ENCODE measurements around the gene TMBIM6.
"Not testable (repeated sequence)": the region's sequence is repeated elsewhere in the genome, so short reads cannot be mapped to it uniquely, and the experiment has no call there.

Gene TMBIM6

DNA sequence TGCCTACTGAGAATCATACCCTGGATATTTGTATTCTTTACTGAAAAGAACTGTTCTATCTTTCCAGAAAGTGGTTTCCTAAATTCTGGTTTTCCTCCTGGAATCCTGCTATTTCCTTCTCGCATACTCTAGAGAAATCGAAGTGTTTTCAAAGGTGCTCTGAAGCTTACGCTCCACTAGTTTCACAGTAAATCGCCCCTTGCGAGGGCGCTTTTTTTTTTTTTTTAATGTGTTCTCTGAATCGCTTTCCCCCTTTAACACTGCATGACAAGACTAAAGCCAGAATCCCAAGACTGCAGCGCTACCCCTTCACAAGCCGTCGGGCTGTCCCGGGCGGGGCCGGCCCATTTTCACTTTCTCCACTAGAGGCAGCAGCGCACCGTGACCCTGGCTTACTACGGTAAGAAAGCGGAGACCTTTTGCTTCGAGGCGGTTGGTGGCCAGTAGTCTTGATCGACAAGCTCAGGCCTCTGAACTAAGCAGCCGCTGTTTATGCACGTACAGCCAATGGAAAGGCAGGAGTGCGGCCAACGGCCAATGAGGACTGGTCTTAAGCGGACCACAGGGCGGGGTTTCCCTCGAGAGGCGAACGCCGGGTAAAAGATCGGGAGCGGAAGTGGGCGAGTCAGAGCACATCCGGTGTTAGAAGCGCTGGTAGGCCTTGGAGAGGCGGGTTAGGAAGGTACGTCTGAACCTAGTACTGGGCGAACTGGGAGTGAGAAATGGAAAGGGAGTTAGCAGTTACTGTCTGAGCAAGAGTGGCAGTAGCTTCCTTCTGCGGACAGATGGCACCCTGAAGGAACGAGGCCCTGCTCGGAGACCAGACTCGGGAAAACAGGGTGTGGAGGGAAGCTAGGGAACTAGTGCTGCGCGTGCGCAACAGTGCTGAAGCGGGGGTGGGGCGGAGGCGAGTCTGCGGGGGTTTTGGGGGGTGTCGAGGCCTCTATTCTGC lies at the start of gene TMBIM6:
Gene TMBIM6 (plus strand): TSS at position 628 of the 952 bp plus-strand sequence. CDS start 10,937 bp downstream, outside the sequence.
- DNase-seq: peak; percentile 96 to 100 (median 98)

DNA sequence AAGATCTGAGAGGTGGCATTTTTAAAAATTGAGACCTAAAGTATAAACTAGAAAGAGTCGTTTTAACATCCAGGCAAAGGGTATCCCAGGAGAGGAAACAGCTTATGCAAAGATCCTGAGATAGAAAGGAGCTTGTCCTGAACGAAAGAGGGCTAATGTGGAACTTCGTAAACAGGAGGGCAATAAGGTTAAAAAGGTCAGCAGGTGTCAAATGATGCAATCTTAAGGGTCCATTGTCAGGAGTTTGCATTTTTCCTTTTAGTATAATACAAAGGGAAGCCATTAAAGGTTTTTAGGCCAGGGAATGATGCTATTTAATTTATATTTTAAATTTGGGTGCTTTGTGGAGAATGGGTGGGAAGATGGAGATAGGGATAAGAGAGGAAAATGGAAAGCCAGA lies 48.5 kb upstream of the TMBIM6 start:
- DNase-seq: no peak

- DNase-seq: no peak
These were observed 47.4 kb upstream of the TMBIM6 start for GRCh38 chr12:49693931-49694444.

DNA sequence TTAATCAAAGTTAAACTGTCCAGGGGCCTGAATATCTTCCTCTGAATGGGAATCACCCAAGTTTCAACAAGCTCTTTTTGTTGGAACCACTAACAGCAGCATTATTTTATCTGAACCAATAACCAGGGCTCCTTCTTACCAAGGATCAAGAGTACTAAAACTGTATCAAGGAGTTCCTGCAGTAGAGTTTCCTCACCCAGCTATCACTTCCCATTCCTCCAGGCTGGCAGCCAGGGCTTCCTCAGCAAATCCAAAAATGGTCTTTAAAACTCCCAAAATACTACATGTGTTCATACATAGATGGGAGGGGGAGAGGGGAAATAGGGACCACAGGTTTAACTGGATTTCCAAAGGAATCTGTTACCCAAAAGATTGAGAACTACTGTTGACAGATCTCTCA lies 44.6 kb upstream of the TMBIM6 start:
- no peak for DNase-seq

DNA sequence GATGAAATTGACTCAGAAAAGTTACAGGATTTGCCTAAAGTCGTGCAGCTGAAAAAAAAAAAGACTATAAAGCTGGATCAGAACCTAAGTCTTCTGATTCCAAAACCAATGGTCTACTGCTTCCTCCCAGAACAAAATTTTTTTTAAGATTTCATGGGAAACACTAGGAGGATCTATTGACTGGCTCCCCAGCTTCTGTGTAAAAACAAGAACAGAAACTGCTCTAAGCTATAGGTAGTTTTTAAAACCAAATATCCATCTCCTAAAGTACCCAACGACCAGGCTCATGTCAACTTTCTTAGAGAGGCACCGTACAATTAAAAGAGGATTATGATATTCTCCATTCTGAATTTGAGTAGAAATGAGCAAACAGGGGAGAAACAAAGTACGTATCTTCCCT lies 43.5 kb upstream of the TMBIM6 start:
- DNase-seq: no peak

DNA sequence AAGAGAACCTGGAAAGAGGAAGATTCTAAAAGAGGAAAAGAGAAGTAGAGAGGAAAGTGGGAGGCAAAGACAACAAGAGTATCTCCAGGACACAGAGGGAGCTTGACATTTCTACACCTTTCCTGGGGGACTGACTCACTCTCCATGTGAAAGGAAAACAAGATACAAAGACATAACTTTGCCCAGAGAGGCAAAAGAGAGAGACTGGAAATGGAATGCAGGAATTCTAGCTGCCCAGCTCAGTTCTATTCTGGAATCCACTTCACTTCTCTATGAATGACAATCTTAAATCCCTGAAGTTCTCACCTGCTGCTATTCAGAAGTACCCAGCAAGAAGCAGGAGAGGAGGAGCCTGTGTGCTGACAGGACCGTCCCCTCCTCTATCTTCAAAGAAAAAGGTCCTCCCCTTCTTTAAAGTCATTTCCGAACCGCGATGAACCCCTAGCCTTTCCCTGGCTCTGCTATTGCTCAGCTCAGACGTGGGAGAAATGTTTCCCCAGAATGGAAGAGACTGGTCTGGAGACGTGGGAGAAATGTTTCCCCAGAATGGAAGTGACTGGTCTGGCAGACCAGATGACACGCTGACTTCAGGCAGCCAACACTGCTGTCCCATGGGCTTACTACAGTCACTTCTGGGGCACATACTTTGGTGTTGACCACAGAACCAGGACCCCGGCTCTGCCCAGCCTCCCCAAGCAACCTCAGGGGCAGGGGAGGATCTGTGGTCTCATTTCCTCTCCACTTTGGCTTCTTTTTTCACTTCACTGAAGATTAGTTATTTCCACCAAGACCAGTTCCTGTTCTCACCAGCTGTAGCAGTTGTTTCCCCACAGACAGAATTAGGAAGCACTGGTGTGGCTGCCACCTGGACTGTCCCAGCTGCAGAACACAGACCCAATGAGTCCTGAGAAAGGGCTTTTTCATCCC lies 42.5 kb upstream of the TMBIM6 start:
- no peak for DNase-seq

GRCh38 chr12:49702009-49702408 lies 39.3 kb upstream of the TMBIM6 start:
- DNase-seq: no peak

DNA sequence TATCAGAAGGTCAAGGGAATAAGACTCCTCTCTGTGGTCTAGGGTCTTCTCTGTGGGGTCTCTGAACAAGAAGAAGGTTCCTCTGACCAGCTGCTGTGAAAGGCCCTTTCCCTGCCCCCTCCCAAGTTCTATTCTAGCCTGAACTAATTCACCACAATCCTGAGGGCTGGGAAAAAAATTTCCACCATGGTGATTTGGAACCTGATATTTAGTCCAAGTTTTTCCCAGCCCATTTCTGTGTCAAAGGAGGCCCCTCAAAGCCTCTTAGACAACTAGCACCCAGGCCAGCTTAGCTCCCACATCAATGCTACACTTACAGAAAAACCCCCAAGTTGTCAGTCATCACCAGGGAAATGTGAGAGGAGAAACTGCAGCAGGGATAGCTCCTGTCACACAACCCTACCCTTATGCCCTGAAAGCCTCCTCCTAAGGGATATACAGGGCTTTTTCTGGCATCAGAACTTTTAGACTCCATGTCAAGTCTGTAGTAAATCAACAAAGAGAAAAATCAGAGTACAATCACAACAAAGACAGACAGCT lies 38.6 kb upstream of the TMBIM6 start:
- no peak for DNase-seq

GRCh38 chr12:49703647-49704137 lies 37.7 kb upstream of the TMBIM6 start:
- DNase-seq: peak in 1 of 4 experiments; percentile 9

DNA sequence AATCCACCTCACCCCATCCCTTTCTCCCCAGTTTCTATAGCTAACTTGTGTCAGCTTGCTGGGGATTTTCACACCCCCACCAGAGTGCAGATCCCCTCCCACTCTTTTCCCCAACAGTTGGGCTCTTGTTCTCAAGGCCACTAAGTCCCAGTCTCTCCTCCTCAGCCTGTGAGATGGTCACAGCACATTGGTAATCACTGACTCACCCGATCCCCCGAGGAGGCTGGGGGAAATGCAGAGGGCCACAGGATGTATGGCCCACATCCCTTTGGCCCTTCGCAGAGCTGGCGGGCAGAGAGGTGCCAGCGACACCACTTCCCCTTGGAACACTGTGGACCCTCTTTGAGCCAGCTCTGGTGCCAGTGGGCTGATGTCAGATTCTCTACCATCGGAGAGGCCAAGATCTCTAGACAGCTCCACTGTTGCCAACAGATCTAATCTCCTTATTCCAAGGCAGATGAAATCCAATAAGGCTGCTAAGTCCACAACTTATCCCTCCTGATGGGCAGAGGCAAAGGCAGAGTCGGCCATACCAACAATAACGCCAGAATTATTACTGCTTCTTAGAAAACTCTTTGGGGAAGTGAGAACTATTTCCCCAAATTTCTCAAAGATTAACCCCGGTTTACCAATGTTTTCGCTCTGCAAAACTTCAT lies 35.8 kb upstream of the TMBIM6 start:
- DNase-seq: no peak

GRCh38 chr12:49706351-49707127 lies 34.8 kb upstream of the TMBIM6 start:
- peak in 2 of 4 experiments; percentile 32 to 43 for DNase-seq

- peak; percentile 98 to 99 (median 98) for DNase-seq
These were observed 34.1 kb upstream of the TMBIM6 start, which contains the start of gene FMNL3 for GRCh38 chr12:49707128-49707811. Gene FMNL3 (minus strand): TSS chr12:49707405. CDS start chr12:49707180, 225 bp downstream.

- no peak for DNase-seq
These were observed 33.6 kb upstream of the TMBIM6 start for GRCh38 chr12:49707812-49708147.

DNA sequence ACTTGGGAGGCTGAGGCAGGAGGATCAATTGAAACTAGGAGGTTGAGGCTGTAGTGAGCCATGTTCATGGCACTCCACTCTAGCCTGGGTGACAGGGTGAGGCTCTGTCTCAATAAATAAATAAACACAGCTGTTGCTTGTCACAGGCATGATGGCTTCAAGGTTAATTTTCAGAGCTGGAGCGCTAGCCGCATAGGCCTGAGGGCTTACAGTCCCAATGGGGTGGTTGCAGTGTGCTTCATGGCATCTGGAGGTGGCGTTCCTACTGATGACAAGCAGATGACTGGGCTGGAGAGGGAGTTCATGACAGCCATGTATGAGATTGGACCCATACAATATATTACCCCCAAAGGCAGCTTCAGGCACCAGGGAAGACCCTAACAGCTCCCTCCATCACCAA lies 32.5 kb upstream of the TMBIM6 start:
- DNase-seq: no peak

GRCh38 chr12:49713952-49714351 lies 27.4 kb upstream of the TMBIM6 start:
- DNase-seq: not testable (repeated sequence)

DNA sequence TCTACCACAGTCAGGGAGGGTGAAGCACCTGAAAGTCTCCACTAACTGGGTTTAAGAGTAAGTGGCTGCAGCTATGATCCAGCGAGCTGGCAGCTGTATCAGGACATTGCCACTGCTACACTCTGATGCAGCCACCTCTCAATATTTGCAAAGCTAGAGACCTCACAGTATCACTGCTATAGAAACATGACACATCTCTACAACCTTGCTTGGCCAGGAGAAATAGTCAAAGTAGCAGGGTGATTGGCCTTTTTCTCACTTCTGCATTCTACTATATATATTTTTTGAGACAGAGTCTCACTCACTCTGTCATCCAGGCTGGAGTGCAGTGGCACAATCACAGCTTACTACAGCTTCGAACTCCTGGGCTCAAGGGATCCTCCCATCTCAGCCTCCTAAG lies 24.8 kb upstream of the TMBIM6 start:
- DNase-seq: no peak

- not testable (repeated sequence) for DNase-seq
These were observed 23.6 kb upstream of the TMBIM6 start for GRCh38 chr12:49717800-49718199.

DNA sequence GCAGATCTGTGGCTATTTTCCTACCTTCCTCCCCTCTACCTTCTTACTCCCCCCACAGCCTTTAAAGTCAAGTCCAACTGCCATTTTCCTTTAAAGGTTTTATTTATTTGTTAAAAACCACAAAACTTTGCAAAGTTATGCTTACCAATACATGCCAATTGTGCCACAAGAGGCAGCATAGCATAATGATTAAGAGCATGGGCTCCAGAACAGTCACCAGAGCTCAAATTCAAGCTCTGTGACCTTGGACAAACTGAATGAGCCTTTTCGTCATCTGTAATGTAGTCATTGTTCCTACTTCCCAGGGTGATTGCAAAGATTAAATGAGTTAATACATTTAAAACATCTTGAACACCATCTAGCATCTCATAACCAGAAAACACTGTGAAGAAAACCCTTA lies 21.1 kb upstream of the TMBIM6 start:
- no peak for DNase-seq

DNA sequence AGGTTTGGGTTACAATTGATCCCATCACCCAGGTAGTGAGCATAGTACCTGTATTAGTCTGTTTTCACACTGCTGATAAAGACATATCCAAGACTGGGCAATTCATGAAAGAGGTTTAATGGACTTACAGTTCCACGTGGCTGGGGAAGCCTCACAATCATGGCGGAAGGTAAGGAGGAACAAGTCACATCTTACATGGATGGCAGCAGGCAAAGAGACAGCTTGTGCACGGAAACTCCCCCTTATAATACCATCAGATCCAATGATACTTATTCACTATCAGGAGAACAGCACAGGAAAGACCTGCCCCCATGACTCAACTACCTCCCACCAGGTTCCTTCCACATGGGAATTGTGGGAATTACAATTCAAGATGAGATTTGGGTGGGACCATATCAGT lies 20.0 kb upstream of the TMBIM6 start:
- DNase-seq: not testable (repeated sequence)

DNA sequence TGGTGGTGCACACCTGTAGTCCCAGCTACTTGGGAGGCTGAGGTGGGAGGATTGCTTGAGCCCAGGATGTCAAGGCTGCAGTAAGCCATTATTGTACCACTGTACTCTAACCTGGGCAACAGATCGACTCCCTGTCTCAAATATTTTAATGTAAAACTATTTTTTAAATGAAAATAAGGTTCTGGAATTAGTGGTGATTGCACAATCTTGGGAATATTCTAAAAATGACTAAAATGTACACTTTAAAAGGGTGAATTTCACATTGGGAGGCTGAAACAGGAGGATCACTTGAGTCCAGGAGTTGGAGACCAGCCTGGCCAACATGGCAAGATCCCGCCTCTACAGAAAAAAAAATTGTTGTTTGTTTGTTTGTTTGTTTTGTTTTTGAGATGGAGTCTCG lies 12.9 kb upstream of the TMBIM6 start:
- DNase-seq: no peak

DNA sequence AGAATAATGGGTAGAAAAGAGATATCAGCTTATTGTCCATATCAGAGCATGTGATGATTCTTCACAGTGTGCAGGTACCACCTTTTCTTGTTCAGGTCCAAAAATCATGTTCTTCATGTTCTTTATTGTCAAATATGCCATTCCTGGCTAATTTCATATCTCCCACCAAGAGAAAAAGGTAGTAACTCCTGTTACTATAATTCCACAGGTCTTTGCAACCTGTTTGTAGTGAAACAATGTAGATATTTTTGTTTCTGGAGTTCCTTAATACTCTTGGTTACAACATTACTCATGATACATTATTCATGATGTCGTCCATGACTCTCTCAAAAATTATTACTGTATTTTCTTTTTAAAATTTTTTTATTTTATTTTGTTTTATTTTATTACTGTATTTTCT lies 11.3 kb upstream of the TMBIM6 start:
- no peak for DNase-seq

Measured in activated CD4-positive, CD25-positive, alpha-beta regulatory T cell (primary cell).